Measurements from ENCODE around the gene TMEM14C.
"Not testable (repeated sequence)": the region's sequence is repeated elsewhere in the genome, so short reads cannot be mapped to it uniquely, and the experiment has no call there.

The TMEM14C gene

DNA sequence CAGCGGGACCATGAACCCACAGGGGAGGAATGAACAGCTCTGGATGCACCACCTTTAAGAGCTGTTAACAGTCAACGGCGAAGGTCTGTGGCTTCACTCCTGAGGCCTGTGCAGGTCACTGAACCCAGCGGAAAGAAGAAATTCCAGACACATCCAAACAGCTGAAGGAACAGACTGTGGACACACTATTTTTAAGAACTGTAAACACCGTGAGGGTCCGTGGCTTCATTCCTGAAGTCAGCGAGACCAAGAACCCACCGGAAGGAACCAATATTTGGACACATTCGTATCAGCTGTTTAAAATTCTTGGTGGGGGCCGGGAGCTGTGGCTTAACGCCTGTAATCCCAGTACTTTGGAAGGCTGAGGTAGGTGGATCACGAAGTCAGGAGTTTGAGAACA is 19.4 kb downstream of the TMEM14C start:
- no peak overlapping the region for H3K27ac ChIP-seq (ENCODE audit: low read depth, low read length, severe bottlenecking)
- 94 to 96% methylated on average over 12 of the region's 12 CpGs for whole genome bisulfite sequencing, 2 experiments (ENCODE audit: insufficient coverage in 2 of 2)
- H3K4me1 ChIP-seq (ENCODE audit: control insufficient read depth, insufficient read depth, low read length, poor library complexity, severe bottlenecking), result no peaks in the 10 kb centered on the region
- peaks cover 18% of the 10 kb centered on the region for H3K36me3 ChIP-seq (ENCODE audit: control insufficient read depth, insufficient read depth, low read length)
- H3K9me3 ChIP-seq (ENCODE audit: control insufficient read depth, low read length), result no peaks in the 10 kb centered on the region
- no peak overlapping the region for H3K4me3 ChIP-seq (ENCODE audit: extremely low read depth, insufficient read depth, low read length, poor library complexity, severe bottlenecking)

DNA sequence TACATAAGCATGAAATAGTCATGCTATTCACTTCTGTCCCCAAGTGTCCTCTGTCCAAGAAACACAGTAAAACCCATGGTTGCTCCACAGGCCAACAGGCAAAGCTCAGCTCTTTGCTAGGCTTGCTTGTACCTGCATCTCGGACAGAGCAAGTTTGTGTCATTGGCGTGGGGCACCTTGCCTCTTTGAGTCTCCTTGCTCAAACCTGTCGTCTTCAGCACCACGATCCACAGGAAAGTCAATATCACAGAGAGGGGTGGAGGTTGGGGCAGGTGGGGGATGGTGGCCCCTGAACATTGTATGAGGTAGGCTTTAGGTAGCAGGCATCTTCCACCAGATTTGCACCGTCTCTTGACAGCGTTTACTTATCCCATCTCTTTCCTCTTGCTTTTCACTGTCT is 20.6 kb downstream of the TMEM14C start:
- Histone ChIP-seq H3K36me3 (ENCODE audit: control insufficient read depth, insufficient read depth, low read length) (peaks cover 18% of the 10 kb centered on the region), H3K4me1 (ENCODE audit: control insufficient read depth, insufficient read depth, low read length, poor library complexity, severe bottlenecking) (no peaks in the 10 kb centered on the region), H3K4me3 (ENCODE audit: extremely low read depth, insufficient read depth, low read length, poor library complexity, severe bottlenecking) (no peak overlapping the region), H3K27ac (ENCODE audit: low read depth, low read length, severe bottlenecking) (no peak overlapping the region), H3K9me3 (ENCODE audit: control insufficient read depth, low read length) (no peaks in the 10 kb centered on the region)
- WGBS, 2 experiments (ENCODE audit: insufficient coverage in 2 of 2), result 88 to 100% methylated on average over 2 to 4 of the region's 6 CpGs

DNA sequence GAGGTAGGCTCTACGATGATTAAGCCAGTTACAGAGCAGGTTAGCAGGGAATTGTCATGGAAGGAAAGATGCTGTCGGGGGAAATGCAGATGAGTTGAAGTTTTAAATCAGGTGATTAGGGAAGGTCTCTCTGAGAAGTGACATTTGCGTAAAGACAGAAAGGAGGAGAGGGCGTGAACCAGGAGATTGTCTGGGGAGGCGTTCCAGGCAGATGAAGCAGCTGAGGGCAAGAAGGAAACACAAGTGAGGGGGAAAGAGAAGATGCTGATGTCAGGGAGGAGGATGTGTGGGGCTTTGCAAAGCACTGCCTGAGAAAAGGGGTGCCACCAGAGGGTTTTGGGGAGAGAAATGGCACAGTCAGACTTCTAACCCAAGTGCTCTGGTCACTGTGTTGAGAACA is 22.2 kb downstream of the TMEM14C start:
- no peaks in the 10 kb centered on the region for H3K9me3 ChIP-seq (ENCODE audit: control insufficient read depth, low read length)
- no peak overlapping the region for H3K4me3 ChIP-seq (ENCODE audit: extremely low read depth, insufficient read depth, low read length, poor library complexity, severe bottlenecking)
- WGBS, 2 experiments (ENCODE audit: insufficient coverage in 2 of 2), result 89 to 92% methylated on average over 4 of the region's 5 CpGs
- H3K36me3 ChIP-seq (ENCODE audit: control insufficient read depth, insufficient read depth, low read length), result peaks cover 20% of the 10 kb centered on the region
- no peak overlapping the region for H3K27ac ChIP-seq (ENCODE audit: low read depth, low read length, severe bottlenecking)
- peaks cover 8% of the 10 kb centered on the region for H3K4me1 ChIP-seq (ENCODE audit: control insufficient read depth, insufficient read depth, low read length, poor library complexity, severe bottlenecking)

DNA sequence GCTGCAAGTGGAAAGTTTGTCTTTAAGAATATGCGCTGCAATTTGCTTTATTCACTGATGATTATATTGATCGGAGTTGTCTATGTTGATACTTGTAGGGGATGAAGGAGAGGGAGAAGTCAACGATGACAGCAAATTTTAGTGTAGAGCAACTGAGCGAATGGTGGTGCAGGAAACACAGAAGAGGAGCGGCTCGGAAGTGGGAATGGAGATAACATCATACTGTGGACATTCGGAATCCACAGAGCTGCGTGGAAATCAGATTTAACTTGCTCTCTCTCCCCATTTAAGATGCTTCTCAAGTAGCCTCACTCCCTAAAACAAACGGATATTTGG is 24.0 kb downstream of the TMEM14C start:
- H3K36me3 ChIP-seq (ENCODE audit: control insufficient read depth, insufficient read depth, low read length), result peaks cover 22% of the 10 kb centered on the region
- no peak overlapping the region for H3K27ac ChIP-seq (ENCODE audit: low read depth, low read length, severe bottlenecking)
- H3K4me3 ChIP-seq (ENCODE audit: extremely low read depth, insufficient read depth, low read length, poor library complexity, severe bottlenecking), result peak overlapping the region; percentile 76
- H3K4me1 ChIP-seq (ENCODE audit: control insufficient read depth, insufficient read depth, low read length, poor library complexity, severe bottlenecking), result peaks cover 8% of the 10 kb centered on the region
- 79 to 93% methylated on average over 7 to 9 of the region's 9 CpGs for WGBS, 2 experiments (ENCODE audit: insufficient coverage in 2 of 2)
- no peaks in the 10 kb centered on the region for H3K9me3 ChIP-seq (ENCODE audit: control insufficient read depth, low read length)

DNA sequence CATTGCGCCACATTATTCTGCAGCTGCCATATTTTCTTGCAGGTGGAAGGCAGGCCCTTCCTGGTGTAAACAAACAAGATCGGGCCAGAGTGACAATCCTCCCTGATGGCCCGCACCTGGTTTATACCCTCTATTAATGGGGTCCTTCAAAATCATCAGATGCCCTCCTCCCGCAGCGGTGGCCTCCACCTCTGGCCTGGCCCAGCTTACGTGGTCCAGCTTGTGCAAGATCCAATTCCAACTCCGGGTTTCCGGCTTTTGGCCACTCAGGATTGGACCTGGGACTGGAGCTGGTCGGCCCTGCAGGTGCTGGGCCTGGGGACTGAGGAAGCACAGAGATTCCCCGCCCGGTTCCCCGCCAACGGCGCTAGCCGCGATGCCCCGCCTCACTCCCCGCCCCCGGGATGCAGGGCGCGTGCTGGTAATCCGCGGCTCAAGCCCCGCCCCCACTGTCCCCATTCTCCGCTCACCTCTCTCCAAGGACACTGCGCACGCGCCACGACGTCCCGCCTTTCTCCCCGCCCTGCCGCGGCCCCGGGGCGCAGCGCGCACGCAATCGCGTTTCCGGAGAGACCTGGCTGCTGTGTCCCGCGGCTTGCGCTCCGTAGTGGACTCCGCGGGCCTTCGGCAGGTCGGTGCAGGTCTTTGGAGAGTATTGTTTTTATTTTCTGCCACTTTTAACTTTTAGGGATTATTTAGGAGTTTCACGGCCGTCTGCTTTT is 24.5 kb downstream of the TMEM14C start, which contains the start of gene TMEM14B:
TMEM14B (plus strand) TSS at position 555 of the 722 bp plus-strand sequence. CDS start 1,441 bp downstream, outside the sequence.
- Histone ChIP-seq H3K4me1 (ENCODE audit: control insufficient read depth, insufficient read depth, low read length, poor library complexity, severe bottlenecking) (peaks cover 8% of the 10 kb centered on the region), H3K27ac (ENCODE audit: low read depth, low read length, severe bottlenecking) (peak within 1 kb of the TSS; percentile 72)
- WGBS, 2 experiments (ENCODE audit: insufficient coverage in 2 of 2), result 7 to 8% methylated on average over 31 to 37 of the region's 52 CpGs

DNA sequence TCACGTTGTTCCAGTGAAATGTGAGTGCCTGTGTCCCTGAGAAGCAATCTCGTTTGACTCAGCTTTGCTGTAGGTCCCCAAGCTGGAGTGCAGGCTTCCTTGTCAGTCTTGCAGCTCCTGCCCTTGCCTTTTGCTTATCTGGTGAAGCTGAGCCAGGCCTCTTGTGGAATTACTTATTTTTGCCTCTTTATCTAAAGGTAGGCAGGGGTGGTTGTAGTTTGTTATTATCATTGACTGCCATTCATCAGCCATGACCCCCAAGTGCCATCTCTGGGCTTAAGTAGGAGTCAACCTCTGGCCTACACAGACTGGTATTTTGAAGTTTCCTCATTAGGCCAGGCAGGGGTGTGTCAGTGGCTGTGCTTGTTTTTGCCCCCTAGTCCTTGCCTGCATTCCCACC is 26.9 kb downstream of the TMEM14C start:
- Histone ChIP-seq H3K27ac (ENCODE audit: low read depth, low read length, severe bottlenecking) (peak overlapping the region; percentile 68), H3K9me3 (ENCODE audit: control insufficient read depth, low read length) (no peaks in the 10 kb centered on the region), H3K4me3 (ENCODE audit: extremely low read depth, insufficient read depth, low read length, poor library complexity, severe bottlenecking) (no peak overlapping the region), H3K36me3 (ENCODE audit: control insufficient read depth, insufficient read depth, low read length) (peaks cover 44% of the 10 kb centered on the region), H3K4me1 (ENCODE audit: control insufficient read depth, insufficient read depth, low read length, poor library complexity, severe bottlenecking) (peaks cover 8% of the 10 kb centered on the region)
- WGBS, 2 experiments (ENCODE audit: insufficient coverage in 2 of 2), result 70 to 92% methylated on average over 2 of the region's 2 CpGs

More for the DNA sequence above, 24.5 kb downstream of the TMEM14C start, which contains the start of gene TMEM14B:
- Histone ChIP-seq H3K4me3 (ENCODE audit: extremely low read depth, insufficient read depth, low read length, poor library complexity, severe bottlenecking) (peak within 1 kb of the TSS; percentile 76), H3K36me3 (ENCODE audit: control insufficient read depth, insufficient read depth, low read length) (peaks cover 26% of the 10 kb centered on the region), H3K9me3 (ENCODE audit: control insufficient read depth, low read length) (no peaks in the 10 kb centered on the region)

DNA sequence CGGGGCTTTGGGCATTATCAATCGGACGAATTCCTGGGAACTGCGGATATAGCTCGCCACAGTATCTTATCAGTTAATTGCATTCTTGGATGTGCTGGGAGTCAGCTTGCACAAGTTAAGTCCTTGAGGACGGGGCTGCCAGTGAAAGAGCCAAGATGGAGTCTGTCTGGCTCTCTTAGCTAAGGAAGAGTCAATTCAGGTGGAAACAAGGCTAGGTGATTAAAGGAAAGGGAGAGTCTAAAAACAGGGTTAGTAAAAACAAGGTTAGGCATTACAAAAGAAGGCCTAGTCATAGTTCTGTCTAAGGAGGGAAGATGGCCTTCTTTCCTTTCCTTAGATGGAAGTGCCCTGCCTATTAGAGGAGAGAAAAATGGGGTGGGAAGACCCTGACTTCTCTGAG is 27.7 kb downstream of the TMEM14C start:
- H3K4me3 ChIP-seq (ENCODE audit: extremely low read depth, insufficient read depth, low read length, poor library complexity, severe bottlenecking); H3K4me1 ChIP-seq (ENCODE audit: control insufficient read depth, insufficient read depth, low read length, poor library complexity, severe bottlenecking); H3K9me3 ChIP-seq (ENCODE audit: control insufficient read depth, low read length); H3K27ac ChIP-seq (ENCODE audit: low read depth, low read length, severe bottlenecking): not testable (repeated sequence)
- 75 to 79% methylated on average over 5 to 6 of the region's 6 CpGs for WGBS, 2 experiments (ENCODE audit: insufficient coverage in 2 of 2)
- H3K36me3 ChIP-seq (ENCODE audit: control insufficient read depth, insufficient read depth, low read length), result peaks cover 53% of the 10 kb centered on the region

DNA sequence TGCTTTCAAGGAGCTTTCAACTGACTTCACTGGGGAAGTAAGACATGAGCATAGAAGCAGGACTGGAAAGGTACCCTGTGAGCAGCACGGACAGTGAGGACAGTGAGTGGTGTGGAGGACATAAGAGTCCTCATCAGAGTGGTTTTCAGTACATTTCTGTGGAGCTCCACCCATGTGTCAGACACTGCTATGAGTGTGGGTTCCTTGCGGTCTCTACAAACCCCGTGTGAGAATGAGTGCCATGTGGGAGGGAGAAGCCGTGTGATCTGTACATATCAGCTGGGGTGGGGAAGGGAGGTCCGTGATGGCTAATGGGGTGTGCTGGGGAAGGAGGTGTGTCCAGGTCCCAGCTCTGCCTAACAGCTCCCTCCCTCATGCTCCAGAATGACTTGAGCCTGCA is 28.9 kb downstream of the TMEM14C start:
- H3K4me3 ChIP-seq (ENCODE audit: extremely low read depth, insufficient read depth, low read length, poor library complexity, severe bottlenecking); H3K9me3 ChIP-seq (ENCODE audit: control insufficient read depth, low read length); H3K27ac ChIP-seq (ENCODE audit: low read depth, low read length, severe bottlenecking); H3K4me1 ChIP-seq (ENCODE audit: control insufficient read depth, insufficient read depth, low read length, poor library complexity, severe bottlenecking): not testable (repeated sequence)
- H3K36me3 ChIP-seq (ENCODE audit: control insufficient read depth, insufficient read depth, low read length), result peaks cover 63% of the 10 kb centered on the region
- 100% methylated on average over 1 to 3 of the region's 5 CpGs for WGBS, 2 experiments (ENCODE audit: insufficient coverage in 2 of 2)

DNA sequence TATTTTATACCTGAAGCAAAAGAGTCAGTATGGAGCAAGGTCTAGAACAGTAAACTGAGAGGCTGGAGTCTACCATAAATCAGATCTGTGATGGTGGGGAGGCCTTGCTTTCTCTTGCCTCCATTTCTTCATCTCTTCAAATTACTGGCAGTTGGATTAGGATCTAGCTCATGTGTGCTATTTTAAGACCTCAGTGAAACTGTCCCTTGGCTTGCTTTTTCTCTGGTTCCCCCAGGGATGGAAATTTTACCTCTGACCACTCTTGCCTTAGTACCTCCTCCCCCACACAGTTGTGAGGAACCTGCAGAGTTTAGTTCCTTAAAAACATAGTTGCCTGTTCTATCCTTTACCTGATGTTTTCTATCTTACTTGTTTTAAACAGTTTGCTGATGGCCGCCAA is 33.2 kb downstream of the TMEM14C start:
- H3K36me3 ChIP-seq (ENCODE audit: control insufficient read depth, insufficient read depth, low read length), result peaks cover 87% of the 10 kb centered on the region
- H3K4me3 ChIP-seq (ENCODE audit: extremely low read depth, insufficient read depth, low read length, poor library complexity, severe bottlenecking), result no peak overlapping the region
- no peak overlapping the region for H3K27ac ChIP-seq (ENCODE audit: low read depth, low read length, severe bottlenecking)
- WGBS, 2 experiments (ENCODE audit: insufficient coverage in 2 of 2), result no CpG with 5 or more reads among the region's 1 CpG
- no peaks in the 10 kb centered on the region for H3K9me3 ChIP-seq (ENCODE audit: control insufficient read depth, low read length)
- peaks cover 5% of the 10 kb centered on the region for H3K4me1 ChIP-seq (ENCODE audit: control insufficient read depth, insufficient read depth, low read length, poor library complexity, severe bottlenecking)

DNA sequence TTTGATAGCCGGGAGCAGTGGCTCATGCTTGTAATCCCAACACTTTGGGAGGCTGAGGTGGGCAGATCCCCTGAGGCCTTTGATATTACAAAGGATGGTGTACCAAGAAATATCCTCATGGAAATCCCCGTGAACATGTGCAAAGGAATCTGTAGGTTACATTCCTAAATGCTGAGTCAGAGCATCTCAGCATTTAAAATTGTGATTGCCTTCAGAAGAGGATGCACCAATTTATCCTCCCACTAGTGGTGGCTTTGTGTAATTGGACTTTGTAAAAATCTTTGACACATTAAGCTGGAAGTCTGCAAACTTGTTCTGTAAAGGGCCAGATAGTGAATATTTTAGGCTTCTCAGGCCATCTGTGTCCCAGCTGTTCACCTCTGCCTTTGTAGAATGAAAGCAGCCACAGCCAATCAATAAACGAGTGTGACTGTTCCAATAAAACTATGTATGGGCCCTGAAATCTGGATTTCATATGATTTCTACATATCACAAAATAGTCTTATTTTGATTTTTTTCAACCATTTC is 36.5 kb downstream of the TMEM14C start:
- Histone ChIP-seq H3K27ac (ENCODE audit: low read depth, low read length, severe bottlenecking) (peak overlapping the region; percentile 6), H3K4me1 (ENCODE audit: control insufficient read depth, insufficient read depth, low read length, poor library complexity, severe bottlenecking) (peaks cover 5% of the 10 kb centered on the region), H3K9me3 (ENCODE audit: control insufficient read depth, low read length) (no peaks in the 10 kb centered on the region), H3K36me3 (ENCODE audit: control insufficient read depth, insufficient read depth, low read length) (peaks cover 63% of the 10 kb centered on the region), H3K4me3 (ENCODE audit: extremely low read depth, insufficient read depth, low read length, poor library complexity, severe bottlenecking) (no peak overlapping the region)
- 44 to 86% methylated on average over 1 of the region's 3 CpGs for WGBS, 2 experiments (ENCODE audit: insufficient coverage in 2 of 2)

DNA sequence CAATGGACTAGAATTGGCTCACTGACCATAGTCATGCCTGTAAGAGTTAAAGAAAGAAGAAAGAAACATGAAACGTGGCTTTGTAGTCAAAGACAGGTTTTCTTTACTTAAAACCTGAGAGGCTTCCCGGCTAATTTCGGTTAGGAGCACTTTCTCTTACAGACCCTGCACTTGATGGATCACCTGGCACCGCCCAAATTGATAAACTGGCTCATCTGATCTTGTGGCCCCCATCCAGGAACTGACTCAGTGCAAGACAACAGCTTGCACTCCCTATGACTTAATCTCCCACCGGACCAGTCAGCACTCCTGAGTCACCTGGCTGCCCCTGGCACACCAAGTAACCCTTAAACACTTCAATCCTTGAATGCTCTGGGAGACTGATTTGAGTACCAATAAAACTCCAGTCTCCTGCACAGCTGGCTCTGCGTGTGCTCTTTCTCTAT is 37.0 kb downstream of the TMEM14C start:
- H3K27ac ChIP-seq (ENCODE audit: low read depth, low read length, severe bottlenecking), result no peak overlapping the region

More for the DNA sequence above, 37.0 kb downstream of the TMEM14C start:
- Histone ChIP-seq H3K4me3 (ENCODE audit: extremely low read depth, insufficient read depth, low read length, poor library complexity, severe bottlenecking) (no peak overlapping the region), H3K36me3 (ENCODE audit: control insufficient read depth, insufficient read depth, low read length) (peaks cover 57% of the 10 kb centered on the region), H3K4me1 (ENCODE audit: control insufficient read depth, insufficient read depth, low read length, poor library complexity, severe bottlenecking) (peaks cover 5% of the 10 kb centered on the region), H3K9me3 (ENCODE audit: control insufficient read depth, low read length) (no peaks in the 10 kb centered on the region)
- WGBS, 2 experiments (ENCODE audit: insufficient coverage in 2 of 2), result 86 to 90% methylated on average over 6 of the region's 6 CpGs

All from mesodermal cell (in vitro differentiated cells).